Kidney tubule cell (primary cell): Measurements from ENCODE around the gene C17orf67.

Experiments
- DNase-seq: peaks from one replicate; pipeline ENCODE4 v3.0.0-alpha.2; 2018; ENCODE audit warnings: low spot score

The C17orf67 gene

GRCh38 chr17:56833057-56833808 is 487 bp downstream of the C17orf67 start:
- peak; percentile 88 for DNase-seq

GRCh38 chr17:56832446-56832845 is 1.3 kb downstream of the C17orf67 start:
- DNase-seq: peak; percentile 4

GRCh38 chr17:56831369-56832095 is 2.2 kb downstream of the C17orf67 start:
- DNase-seq: peak; percentile 40

GRCh38 chr17:56830726-56831368 is 2.9 kb downstream of the C17orf67 start:
- DNase-seq: peak; percentile 2

- DNase-seq: no peak
These were observed 6.9 kb downstream of the C17orf67 start for GRCh38 chr17:56826611-56827414.

GRCh38 chr17:56824503-56824902 is 9.2 kb downstream of the C17orf67 start:
- peak; percentile 73 for DNase-seq

- DNase-seq: no peak
These were observed 9.9 kb downstream of the C17orf67 start for GRCh38 chr17:56823848-56824247.

- DNase-seq: no peak
These were observed 11.0 kb downstream of the C17orf67 start for GRCh38 chr17:56822725-56823124.

GRCh38 chr17:56821847-56822534 is 11.7 kb downstream of the C17orf67 start:
- no peak for DNase-seq

GRCh38 chr17:56820207-56820606 is 13.5 kb downstream of the C17orf67 start:
- DNase-seq: no peak

GRCh38 chr17:56819431-56820145 is 14.1 kb downstream of the C17orf67 start:
- DNase-seq: peak; percentile 86

GRCh38 chr17:56819030-56819429 is 14.7 kb downstream of the C17orf67 start:
- DNase-seq: no peak

- DNase-seq: no peak
These were observed 16.7 kb downstream of the C17orf67 start for GRCh38 chr17:56817066-56817465.

- DNase-seq: no peak
These were observed 18.0 kb downstream of the C17orf67 start for GRCh38 chr17:56815711-56816110.

- no peak for DNase-seq
These were observed 20.8 kb downstream of the C17orf67 start for GRCh38 chr17:56812901-56813388.

GRCh38 chr17:56810891-56811775 is 22.6 kb downstream of the C17orf67 start:
- no peak for DNase-seq

- no peak for DNase-seq
These were observed 23.4 kb downstream of the C17orf67 start for GRCh38 chr17:56810343-56810742.

GRCh38 chr17:56809820-56810179 is 23.9 kb downstream of the C17orf67 start:
- no peak for DNase-seq

- DNase-seq: no peak
These were observed 24.5 kb downstream of the C17orf67 start for GRCh38 chr17:56809106-56809819.
